OCI-LY7 (cell line): ENCODE measurements around the gene RP2. TPM values are rescaled to one million over a fixed set of nuclear protein-coding genes. Genes with fewer than 3 reads are reported as not detected.

Experiments used
- BruUV-seq: library from RNA; stranded (reverse); fragments of 400-500 nt; replicated peaks from 2 replicates; lab custom pipeline; 2021; lab: Mats Ljungman, UMichigan
- CTCF ChIA-PET: fragments of 300-600 bp; sonication (Branson Sonifier 250); formaldehyde crosslinking; loops from one replicate; lab custom pipeline; 2022; ENCODE audit warnings: antibody characterized with exemption; ENCODE audit not compliant: unreplicated experiment; lab: Charles Lee
- POLR2A ChIA-PET: fragments of 300-600 bp; sonication (Branson Sonifier 250); formaldehyde crosslinking; loops from one replicate; lab custom pipeline; 2022; ENCODE audit warnings: antibody characterized with exemption; lab: Charles Lee
- DNase-seq: peaks from one replicate; pipeline ENCODE4 v3.0.0-alpha.2; 2015; ENCODE audit warnings: low spot score
- H2AFZ ChIP-seq: fragments of 200-600 bp; sonication (generic), shearing (Covaris generic); 2 replicates; pipeline ENCODE4 v1.6.1; 2014; ENCODE audit warnings: mild to moderate bottlenecking, antibody characterized with exemption, low read length, moderate library complexity
- H3K27ac ChIP-seq: fragments of 200-600 bp; sonication (generic); 2 replicates; pipeline ENCODE4 v1.5.1; 2014; ENCODE audit warnings: mixed run types, low read depth, mild to moderate bottlenecking, moderate library complexity, low read length, inconsistent platforms; ENCODE audit not compliant: poor library complexity, severe bottlenecking
- H3K36me3 ChIP-seq: fragments of 200-600 bp; sonication (generic); 2 replicates; pipeline ENCODE4 v1.6.1; 2014; ENCODE audit warnings: mild to moderate bottlenecking, antibody characterized with exemption, low read length, moderate library complexity, mixed read lengths; ENCODE audit not compliant: insufficient read depth
- H3K4me1 ChIP-seq: fragments of 200-600 bp; sonication (generic); 2 replicates; pipeline ENCODE4 v1.5.1; 2014; ENCODE audit warnings: mild to moderate bottlenecking, low read length; ENCODE audit not compliant: insufficient read depth, poor library complexity, severe bottlenecking
- H3K4me2 ChIP-seq: fragments of 200-600 bp; sonication (generic); 2 replicates; pipeline ENCODE4 v1.6.1; 2014; ENCODE audit warnings: mild to moderate bottlenecking, low read length
- H3K4me3 ChIP-seq: fragments of 200-600 bp; sonication (generic); 2 replicates; pipeline ENCODE4 v1.5.1; 2014; ENCODE audit warnings: mild to moderate bottlenecking, low read depth, low read length; ENCODE audit not compliant: poor library complexity, severe bottlenecking
- H3K79me2 ChIP-seq: fragments of 200-600 bp; sonication (generic); 2 replicates; pipeline ENCODE4 v1.6.1; 2016; ENCODE audit warnings: low read depth, mild to moderate bottlenecking, low read length, moderate library complexity, mixed read lengths; ENCODE audit not compliant: insufficient read depth
- H3K9me2 ChIP-seq: fragments of 200-600 bp; sonication (generic); 2 replicates; pipeline ENCODE4 v1.6.1; 2016; ENCODE audit warnings: mild to moderate bottlenecking, low read length, mixed read lengths; ENCODE audit not compliant: insufficient read depth
- H3K9me3 ChIP-seq: fragments of 200-600 bp; sonication (generic); 2 replicates; pipeline ENCODE4 v1.6.1; 2014; ENCODE audit warnings: mild to moderate bottlenecking, mixed run types, low read length, mixed read lengths
- H4K20me1 ChIP-seq: fragments of 200-600 bp; sonication (generic); 2 replicates; pipeline ENCODE4 v1.6.1; 2014; ENCODE audit warnings: mild to moderate bottlenecking, antibody characterized with exemption, low read length, moderate library complexity, mixed read lengths; ENCODE audit not compliant: insufficient read depth
- EZH2phosphoT487 ChIP-seq: fragments of 200-600 bp; sonication (generic); IDR thresholded peaks from 2 replicates; pipeline ENCODE4 v1.6.1; 2018; ENCODE audit warnings: low read depth, borderline replicate concordance, mild to moderate bottlenecking, mixed run types, antibody characterized with exemption, low read length, moderate library complexity, mixed read lengths
- intact Hi-C: fragments of 100-400 bp; cut with micrococcal nuclease; formaldehyde crosslinking; loops from one replicate; pipeline ENCODE4 v1.10.0; 2022; ENCODE audit not compliant: unreplicated experiment
- total RNA-seq, 2 experiments: library from RNA; depleted of rRNA in 1 of 2; stranded (reverse); fragments of >200 nt in 1 of 2; shearing (Covaris generic) in 1 of 2; gene quantifications; 2 replicates each; pipeline ENCODE4 v1.2.3, GENCODE V29; 2014 to 2022
- TF ChIP-seq, protein P1 (sequence below): fragments of 200-600 bp; sonication (generic); conservative IDR thresholded peaks from 2 replicates; pipeline ENCODE4 v1.5.1; 2014; ENCODE audit warnings: mild to moderate bottlenecking, antibody characterized with exemption, low read length, moderate library complexity, mixed read lengths

RP2 gene
- total RNA-seq, 2 experiments from 2014 or later: 12.0 to 15.4 TPM

DNA sequence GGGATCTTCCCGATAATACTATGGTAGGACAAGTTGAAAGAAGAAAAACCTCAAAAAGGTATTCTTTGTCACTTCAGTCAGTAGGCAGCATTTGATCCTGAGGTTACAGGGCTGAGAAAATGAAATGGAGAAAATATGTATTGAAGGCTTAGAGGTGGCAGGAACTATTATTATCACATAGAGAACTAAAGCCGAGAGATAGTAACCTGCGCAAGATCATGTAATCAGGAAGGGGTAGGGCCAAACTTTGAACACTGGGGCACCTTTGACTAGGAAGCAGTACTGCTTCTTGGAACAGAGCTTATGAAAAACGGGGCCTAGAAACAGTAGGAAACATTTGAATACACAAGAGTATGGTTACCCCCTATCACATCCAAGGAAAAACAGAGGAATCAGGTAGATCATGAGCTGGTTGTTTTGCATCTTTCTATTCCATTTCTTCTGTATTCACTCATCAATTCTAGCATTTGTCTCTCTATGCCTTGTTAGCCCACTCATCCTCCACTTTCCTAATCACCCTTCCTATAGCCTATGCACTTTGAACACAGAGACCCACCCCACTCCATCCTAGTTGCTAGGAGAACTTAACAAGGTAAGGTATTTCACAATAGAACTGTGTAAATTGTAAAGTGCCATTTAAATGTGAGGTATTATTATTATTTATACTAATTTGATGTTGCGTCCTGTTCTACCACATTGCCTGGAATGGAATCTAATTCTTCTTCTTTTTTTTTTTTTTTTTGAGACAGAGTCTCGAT is 43.3 kb upstream of the RP2 start:
- H3K9me2 ChIP-seq: no peaks in the 10 kb centered on the region
- BruUV-seq: no TSS peak
- H3K9me3 ChIP-seq: no peaks in the 10 kb centered on the region
- no peaks in the 10 kb centered on the region for H4K20me1 ChIP-seq
- DNase-seq: no peak
- ChIA-PET POLR2A (interaction anchor here (0.7 kb wide), 1 partner anchor 226 kb away, joined by 5 read pairs; no protein-coding TSS in a partner anchor), CTCF (no interaction called here)
- no peaks in the 10 kb centered on the region for H3K79me2 ChIP-seq
- peaks cover 13% of the 10 kb centered on the region for H3K4me1 ChIP-seq
- H3K36me3 ChIP-seq: no peaks in the 10 kb centered on the region
- H3K4me3 ChIP-seq: no peak overlapping the region
- H2AFZ ChIP-seq: peak overlapping the region; percentile 83
- no peak overlapping the region for H3K27ac ChIP-seq
- intact Hi-C loops: loop anchor here (10.0 kb wide), 1 partner anchor 149 kb away; no protein-coding TSS in a partner anchor
- TF ChIP-seq, protein P1, sequence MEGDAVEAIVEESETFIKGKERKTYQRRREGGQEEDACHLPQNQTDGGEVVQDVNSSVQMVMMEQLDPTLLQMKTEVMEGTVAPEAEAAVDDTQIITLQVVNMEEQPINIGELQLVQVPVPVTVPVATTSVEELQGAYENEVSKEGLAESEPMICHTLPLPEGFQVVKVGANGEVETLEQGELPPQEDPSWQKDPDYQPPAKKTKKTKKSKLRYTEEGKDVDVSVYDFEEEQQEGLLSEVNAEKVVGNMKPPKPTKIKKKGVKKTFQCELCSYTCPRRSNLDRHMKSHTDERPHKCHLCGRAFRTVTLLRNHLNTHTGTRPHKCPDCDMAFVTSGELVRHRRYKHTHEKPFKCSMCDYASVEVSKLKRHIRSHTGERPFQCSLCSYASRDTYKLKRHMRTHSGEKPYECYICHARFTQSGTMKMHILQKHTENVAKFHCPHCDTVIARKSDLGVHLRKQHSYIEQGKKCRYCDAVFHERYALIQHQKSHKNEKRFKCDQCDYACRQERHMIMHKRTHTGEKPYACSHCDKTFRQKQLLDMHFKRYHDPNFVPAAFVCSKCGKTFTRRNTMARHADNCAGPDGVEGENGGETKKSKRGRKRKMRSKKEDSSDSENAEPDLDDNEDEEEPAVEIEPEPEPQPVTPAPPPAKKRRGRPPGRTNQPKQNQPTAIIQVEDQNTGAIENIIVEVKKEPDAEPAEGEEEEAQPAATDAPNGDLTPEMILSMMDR: no peak
- no peak for TF ChIP-seq EZH2phosphoT487
- H3K4me2 ChIP-seq: no peak overlapping the region

DNA sequence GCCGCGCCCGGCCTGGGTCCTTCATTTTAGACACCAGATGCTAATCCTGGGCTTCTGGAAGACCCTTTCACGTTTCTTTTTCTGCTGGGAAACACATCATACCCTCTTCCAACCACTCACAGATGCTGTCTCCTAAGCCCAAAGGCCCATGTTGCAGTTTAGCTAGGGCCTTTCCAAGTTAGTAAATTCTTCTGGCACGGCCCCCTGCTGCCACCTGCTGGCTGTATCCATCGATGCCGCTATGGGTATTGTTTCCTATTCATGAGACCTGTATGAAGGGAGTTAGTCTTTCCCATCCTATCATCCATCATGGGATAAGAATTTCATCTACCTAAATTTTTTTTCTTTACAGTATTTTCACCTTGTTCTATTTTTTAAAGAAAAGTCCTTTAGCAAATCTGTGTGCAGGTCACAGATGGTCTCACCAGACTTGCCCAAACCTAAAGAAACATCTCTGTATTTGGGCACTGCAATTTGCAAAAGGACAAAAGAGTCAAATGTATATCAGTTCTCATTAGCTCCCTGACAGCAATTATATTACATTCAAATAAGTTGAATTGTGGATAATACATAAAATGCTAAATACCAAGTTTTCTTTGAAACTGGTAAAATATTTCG is 40.2 kb upstream of the RP2 start:
- peak; percentile 70 for DNase-seq
- Histone ChIP-seq H3K4me1 (peaks cover 13% of the 10 kb centered on the region), H3K27ac (no peak overlapping the region), H3K36me3 (no peaks in the 10 kb centered on the region), H3K9me3 (no peaks in the 10 kb centered on the region), H4K20me1 (no peaks in the 10 kb centered on the region), H3K79me2 (no peaks in the 10 kb centered on the region), H3K9me2 (no peaks in the 10 kb centered on the region), H3K4me2 (no peak overlapping the region), H2AFZ (no peak overlapping the region), H3K4me3 (no peak overlapping the region)
- intact Hi-C loops: loop anchor here (1.0 to 10.0 kb wide), 4 partner anchors 37 to 415 kb away; partner anchors contain the start of gene SLC9A7
- ChIA-PET CTCF (no interaction called here), POLR2A (interaction anchor here (0.6 to 1.3 kb wide), 3 partner anchors 37 to 510 kb away, joined by 3 to 4 read pairs (median 3); no protein-coding TSS in a partner anchor)
- TF ChIP-seq, protein P1: peak; percentile 82
- TF ChIP-seq EZH2phosphoT487: no peak
- BruUV-seq: no TSS peak
